Femur (tissue), 1 donor: ENCODE data around the gene TIFAB.
"Not testable (repeated sequence)": the region's sequence is repeated elsewhere in the genome, so short reads cannot be mapped to it uniquely, and the experiment has no call there.

Source experiments
- DNase-seq: peaks from one replicate; pipeline ENCODE4 v3.0.0-alpha.2; 2017

The TIFAB gene, protein sequence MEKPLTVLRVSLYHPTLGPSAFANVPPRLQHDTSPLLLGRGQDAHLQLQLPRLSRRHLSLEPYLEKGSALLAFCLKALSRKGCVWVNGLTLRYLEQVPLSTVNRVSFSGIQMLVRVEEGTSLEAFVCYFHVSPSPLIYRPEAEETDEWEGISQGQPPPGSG

GRCh38 chr5:135452321-135453030, at the start of gene TIFAB:
TSS of gene TIFAB (minus strand) at chr5:135452351. CDS start at chr5:135449939, 2,412 bp downstream.
- DNase-seq: peak; percentile 21

DNA sequence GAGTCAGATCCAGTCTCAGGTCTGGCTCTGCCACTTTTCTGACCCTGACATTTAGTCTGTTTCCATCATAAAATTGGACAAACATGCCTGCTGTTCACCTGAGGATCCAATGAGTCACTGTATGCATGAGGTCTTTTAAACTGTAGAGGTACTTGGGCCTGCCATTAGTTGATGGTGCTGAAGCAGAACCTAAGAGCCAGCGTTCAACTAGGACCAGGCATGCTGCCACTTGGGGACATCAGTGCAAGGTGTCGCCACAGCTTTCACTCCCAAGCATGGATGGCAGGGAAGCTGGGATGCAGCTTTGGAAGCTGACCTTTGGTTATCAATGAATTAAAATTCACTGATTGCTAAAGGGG, 46.5 kb upstream of the TIFAB start:
- DNase-seq: no peak

DNA sequence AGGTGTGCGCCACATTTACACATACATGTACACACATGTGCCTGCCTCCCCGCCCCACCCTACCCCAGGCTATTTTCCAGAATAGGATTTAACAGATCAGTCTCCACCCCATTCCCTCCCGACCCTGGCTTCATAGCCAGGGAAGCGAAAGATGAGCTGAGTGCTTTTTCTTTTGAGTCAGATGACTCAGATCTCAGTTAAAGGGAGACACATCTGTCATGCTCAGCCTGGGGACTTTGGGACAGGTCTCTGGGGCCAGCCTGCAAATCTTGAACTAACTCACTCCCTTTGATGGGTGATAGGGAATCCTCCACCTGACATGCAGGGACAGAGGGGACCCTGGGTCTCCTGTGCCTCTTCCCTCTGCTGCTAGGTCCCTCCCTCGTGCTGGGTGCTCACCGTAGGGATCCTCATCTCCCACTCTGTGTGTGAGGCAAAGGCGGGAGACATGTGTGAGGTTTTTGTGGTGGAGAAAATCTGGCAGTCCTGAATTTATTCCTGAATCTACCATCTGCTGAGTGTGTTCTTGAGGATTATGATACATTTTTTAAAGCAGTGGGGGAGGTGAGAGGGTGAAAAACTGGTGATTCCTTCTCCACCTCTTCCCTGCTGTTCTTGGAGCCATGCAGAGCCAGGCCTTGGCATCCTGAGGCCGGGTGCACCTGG, 46.0 kb upstream of the TIFAB start:
- no peak for DNase-seq

DNA sequence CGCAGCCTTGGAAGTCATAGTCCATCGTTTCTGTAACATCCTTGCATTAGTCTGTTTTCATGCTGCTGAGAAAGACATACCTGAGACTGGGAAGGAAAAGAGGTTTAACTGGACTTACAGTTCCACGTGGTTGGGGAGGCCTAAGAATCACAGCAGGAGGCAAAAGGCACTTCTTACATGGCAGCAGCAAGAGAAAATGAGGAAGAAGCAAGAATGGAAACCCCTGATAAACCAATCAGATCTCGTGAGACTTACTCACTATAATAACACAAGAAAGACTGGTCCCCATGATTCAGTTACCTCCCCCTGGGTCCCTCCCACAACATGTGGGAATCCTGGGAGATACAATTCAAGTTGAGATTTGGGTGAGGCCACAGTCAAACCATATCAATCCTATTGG, 43.4 kb upstream of the TIFAB start:
- DNase-seq: not testable (repeated sequence)

DNA sequence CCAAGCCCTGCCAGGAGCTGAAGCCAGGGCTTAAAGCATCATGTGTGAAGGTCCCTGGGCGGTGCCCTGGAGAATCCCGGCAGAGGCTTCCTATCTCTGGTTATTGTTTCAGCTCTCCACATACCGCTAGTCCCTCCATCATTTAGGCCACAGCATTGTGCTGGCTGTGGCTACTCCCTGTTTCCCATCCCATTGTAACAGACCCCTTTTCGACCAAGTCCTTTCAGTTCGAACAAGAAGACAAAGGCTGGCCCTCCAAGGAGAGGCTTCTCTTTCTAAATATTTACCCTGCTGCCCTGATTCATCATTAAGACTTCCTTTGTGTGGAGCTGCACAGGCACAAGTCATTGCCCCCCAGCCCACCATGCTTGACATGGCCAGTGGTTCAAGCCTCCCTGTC, 42.0 kb upstream of the TIFAB start:
- no peak for DNase-seq

DNA sequence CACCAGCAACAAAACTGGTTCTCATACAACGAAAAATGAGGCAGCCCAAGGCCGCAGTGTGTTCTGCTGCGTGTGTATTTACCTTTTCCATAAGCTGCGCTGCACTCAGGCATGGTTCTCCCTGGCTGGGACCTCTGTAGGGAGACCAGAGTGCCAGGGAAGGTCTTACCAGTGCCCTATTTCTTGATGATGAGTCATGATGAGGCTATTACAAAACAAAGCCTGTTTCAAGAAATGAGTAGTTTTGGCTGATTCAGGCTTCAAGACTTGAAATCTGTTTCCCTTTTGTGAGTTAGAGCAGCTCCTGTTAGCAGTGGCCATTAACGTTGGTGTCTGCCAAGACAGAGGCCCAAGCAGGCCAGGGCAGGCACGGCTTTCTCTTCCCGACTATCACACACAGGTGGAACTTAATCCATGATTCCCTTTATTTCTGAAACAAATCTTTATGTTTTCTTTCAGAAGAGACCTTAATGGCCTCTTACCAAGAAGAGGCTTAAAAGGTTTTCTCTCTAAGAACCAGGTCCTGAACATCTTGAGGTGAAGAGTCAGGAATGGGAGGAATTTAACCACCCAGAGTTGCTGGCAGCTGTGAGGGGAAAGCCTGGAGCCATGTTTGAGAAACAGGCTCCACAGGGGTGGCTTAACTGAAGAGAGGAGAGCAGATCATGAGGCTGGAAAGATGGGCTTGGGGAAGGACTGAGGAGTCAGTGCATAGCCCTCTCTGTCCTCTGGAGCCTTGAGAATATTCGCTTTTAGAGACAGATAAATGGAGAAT, 41.4 kb upstream of the TIFAB start:
- DNase-seq: peak; percentile 41

GRCh38 chr5:135492319-135492626, 40.1 kb upstream of the TIFAB start:
- DNase-seq: no peak

DNA sequence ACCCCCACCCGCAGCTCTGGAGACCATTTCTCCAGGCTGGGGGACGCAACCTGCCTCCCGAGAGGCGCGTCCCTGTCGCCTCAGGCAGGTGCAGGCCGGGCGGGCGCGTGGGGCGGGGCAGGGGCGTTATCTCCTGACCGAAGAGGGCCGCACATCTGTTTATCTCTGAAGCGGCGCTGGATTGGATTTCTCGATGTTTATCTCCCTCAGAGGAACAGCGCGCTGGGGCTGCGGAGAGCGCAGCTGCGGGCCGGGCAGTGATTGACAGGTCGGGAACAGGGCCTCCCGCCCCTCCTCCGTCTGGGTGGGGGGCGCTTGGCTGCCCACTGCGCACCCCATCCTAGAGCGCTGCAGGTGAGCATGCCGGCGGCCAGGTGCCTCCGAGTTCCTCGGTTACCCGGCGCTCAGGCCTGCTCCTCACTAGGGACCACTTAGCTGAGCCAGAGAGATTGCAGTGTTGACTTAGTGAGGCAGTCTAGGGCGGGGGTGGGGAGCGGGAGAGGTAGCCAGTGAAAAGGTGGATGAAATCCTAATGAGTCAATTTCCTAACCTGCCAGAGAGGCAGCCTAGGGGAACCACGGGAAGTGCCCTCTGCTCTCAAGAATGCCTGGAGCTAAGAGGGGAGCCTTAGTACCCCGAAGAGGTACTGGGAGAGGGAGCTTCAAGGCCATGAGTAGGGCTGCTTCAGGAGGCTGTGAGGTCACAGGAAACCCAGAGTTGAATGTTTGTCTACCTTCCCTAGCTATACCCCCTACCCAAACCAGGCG, 39.6 kb upstream of the TIFAB start:
- no peak for DNase-seq

GRCh38 chr5:135491038-135491551, 38.9 kb upstream of the TIFAB start:
- no peak for DNase-seq

GRCh38 chr5:135490245-135491037, 38.3 kb upstream of the TIFAB start:
- no peak for DNase-seq

- DNase-seq: no peak
Measured at GRCh38 chr5:135489466-135490244, 37.5 kb upstream of the TIFAB start.

DNA sequence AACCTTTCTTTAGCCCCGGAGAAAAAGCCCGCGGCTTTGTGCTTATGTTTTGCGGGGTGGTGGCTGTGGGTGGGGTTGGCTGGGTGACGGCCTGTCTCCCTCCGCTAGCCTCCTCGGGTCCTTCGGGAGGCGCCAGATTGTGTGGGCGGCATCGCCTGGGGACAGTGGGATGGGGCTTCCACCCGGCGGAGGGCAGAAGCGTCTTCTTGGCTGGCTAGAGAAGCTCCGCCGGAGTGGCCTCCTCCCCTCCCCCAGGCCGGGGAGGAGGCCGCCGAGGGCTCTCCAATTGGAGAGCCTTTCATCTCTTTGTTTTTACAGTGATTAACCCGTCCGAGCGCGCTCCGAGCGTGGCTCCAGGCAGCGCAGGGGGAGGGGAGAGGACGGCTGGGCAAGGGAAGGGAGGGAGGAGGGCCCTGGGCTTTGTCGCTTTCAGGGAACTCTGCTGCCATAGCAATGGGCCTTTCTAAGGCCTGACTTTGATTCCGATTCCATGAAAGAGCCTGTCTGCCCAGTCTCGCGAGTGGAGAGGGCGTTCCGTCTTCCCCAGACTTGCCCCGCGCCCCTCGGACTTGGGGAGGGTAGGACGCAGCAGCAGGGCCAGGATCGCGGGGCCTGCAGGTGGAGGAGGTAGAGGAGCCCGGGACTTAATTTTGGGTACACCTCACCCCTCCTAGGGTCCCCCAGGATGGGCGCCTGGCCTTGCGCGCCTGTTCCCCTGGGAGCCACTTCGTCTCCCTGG, 36.7 kb upstream of the TIFAB start:
- DNase-seq: no peak

GRCh38 chr5:135487839-135488514, 35.8 kb upstream of the TIFAB start:
- no peak for DNase-seq

DNA sequence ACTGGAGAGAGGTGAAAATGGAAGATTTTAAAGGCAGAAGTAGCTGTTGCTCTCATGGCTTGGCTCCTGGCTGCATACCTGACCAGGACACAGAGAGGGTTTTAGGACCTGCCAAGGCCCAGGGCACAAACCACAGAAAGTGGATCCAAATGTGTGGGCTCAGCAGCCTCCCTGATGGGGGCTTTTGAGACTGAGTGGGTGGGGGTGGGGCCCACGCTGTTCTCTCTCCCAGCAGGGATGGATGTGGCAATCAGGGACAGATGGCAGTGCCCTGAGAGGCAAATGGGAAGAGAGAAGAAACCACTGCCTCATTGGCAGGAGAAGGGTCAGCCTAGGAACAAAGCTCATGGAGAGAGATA, 34.9 kb upstream of the TIFAB start:
- no peak for DNase-seq

GRCh38 chr5:135486131-135487036, 34.2 kb upstream of the TIFAB start:
- DNase-seq: no peak

- no peak for DNase-seq
Measured at GRCh38 chr5:135484674-135485086, 32.5 kb upstream of the TIFAB start.

GRCh38 chr5:135483254-135483653, 31.1 kb upstream of the TIFAB start:
- no peak for DNase-seq

DNA sequence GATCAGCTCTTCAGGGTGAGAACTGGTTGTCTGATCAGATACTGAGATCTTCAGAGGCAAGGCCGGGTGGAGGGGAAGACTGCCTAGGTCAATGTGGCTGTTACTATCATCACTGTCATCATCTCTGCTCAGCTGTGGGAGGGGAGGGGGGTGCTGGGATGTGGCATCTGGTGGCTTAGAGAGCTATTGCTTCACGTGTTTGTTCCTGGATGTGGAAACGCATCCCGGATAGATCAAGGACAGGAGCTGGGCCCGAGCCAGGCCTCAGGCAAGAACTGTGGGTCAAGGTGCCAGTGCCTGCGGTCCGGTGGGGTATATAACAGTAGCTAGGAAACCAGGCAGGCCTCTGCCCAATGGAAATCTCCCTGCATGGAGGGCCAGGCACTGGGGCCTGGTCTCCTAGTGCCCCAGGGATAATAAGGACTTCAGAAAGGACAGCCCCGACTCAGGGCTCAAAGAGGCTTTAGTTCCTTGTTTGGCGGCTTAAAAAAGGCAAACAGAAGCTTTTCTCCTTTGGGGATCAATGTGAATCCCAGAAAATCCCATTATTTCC, 30.3 kb upstream of the TIFAB start:
- no peak for DNase-seq
